ENCODE results near the gene CDK5. TPM values are rescaled to one million over a fixed set of nuclear protein-coding genes. Genes with fewer than 3 reads are reported as not detected.

CDK5 gene
- total RNA-seq, 1 experiment from 2014 or later, result 19.8 TPM

DNA sequence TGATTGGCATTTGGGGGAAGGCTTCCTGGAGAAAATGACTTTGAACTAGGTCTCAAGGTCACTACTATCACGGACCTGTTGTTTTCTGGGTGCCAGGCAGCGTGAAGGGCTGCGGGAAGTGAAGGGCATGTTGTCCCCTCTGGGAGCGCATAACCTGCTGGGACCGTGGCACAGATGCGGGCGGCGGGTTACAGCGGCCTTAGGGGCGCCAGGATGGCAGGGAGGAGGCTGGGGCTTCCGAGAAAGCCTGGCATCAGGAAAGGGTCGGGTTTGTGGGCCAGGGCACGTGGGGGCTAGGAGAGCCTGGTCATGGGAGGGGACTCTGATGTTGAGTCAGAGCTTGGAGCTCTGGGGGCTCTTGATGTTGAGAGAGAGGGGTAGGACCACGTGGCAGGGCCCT, 7.8 kb upstream of the CDK5 start:
- ChIA-PET POLR2A (no interaction called here), RAD21 (ENCODE audit: low non-redundant PET in 1 of 2, low total read pairs in 2 of 2, uncharacterized antibody in 2 of 2, unreplicated experiment in 2 of 2) (no interaction called here), CTCF (no interaction called here)
- DNase-seq (ENCODE audit: low read depth, low spot score) (no peak), ATAC-seq (no peak)
- intact Hi-C loops (cut with micrococcal nuclease), result no loop called here
- TF ChIP-seq, protein P1, sequence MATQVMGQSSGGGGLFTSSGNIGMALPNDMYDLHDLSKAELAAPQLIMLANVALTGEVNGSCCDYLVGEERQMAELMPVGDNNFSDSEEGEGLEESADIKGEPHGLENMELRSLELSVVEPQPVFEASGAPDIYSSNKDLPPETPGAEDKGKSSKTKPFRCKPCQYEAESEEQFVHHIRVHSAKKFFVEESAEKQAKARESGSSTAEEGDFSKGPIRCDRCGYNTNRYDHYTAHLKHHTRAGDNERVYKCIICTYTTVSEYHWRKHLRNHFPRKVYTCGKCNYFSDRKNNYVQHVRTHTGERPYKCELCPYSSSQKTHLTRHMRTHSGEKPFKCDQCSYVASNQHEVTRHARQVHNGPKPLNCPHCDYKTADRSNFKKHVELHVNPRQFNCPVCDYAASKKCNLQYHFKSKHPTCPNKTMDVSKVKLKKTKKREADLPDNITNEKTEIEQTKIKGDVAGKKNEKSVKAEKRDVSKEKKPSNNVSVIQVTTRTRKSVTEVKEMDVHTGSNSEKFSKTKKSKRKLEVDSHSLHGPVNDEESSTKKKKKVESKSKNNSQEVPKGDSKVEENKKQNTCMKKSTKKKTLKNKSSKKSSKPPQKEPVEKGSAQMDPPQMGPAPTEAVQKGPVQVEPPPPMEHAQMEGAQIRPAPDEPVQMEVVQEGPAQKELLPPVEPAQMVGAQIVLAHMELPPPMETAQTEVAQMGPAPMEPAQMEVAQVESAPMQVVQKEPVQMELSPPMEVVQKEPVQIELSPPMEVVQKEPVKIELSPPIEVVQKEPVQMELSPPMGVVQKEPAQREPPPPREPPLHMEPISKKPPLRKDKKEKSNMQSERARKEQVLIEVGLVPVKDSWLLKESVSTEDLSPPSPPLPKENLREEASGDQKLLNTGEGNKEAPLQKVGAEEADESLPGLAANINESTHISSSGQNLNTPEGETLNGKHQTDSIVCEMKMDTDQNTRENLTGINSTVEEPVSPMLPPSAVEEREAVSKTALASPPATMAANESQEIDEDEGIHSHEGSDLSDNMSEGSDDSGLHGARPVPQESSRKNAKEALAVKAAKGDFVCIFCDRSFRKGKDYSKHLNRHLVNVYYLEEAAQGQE (IDR thresholded peaks at IDR 0.05; ENCODE audit: low read depth), result no peak
- TF ChIP-seq EZH2 (IDR thresholded peaks at IDR 0.05) (no peak), POLR2AphosphoS5 (IDR thresholded peaks at IDR 0.05; ENCODE audit: low read depth, low read length) (no peak), RAD21 (IDR thresholded peaks at IDR 0.05; ENCODE audit: low read depth) (no peak), FOSL1 (IDR thresholded peaks at IDR 0.05; ENCODE audit: low read depth) (no peak), CBX3 (IDR thresholded peaks at IDR 0.05; ENCODE audit: low read depth) (no peak), TCF7L2 (IDR thresholded peaks at IDR 0.05; ENCODE audit: borderline replicate concordance, extremely low read depth, insufficient read depth, insufficient read length) (no peak), CEBPB (IDR thresholded peaks at IDR 0.05; ENCODE audit: low read depth) (no peak), ELF1 (IDR thresholded peaks at IDR 0.05; ENCODE audit: borderline replicate concordance, low read depth) (no peak)
- TF ChIP-seq, protein P2, sequence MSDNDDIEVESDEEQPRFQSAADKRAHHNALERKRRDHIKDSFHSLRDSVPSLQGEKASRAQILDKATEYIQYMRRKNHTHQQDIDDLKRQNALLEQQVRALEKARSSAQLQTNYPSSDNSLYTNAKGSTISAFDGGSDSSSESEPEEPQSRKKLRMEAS (IDR thresholded peaks at IDR 0.05), result no peak
- TF ChIP-seq, protein P3, sequence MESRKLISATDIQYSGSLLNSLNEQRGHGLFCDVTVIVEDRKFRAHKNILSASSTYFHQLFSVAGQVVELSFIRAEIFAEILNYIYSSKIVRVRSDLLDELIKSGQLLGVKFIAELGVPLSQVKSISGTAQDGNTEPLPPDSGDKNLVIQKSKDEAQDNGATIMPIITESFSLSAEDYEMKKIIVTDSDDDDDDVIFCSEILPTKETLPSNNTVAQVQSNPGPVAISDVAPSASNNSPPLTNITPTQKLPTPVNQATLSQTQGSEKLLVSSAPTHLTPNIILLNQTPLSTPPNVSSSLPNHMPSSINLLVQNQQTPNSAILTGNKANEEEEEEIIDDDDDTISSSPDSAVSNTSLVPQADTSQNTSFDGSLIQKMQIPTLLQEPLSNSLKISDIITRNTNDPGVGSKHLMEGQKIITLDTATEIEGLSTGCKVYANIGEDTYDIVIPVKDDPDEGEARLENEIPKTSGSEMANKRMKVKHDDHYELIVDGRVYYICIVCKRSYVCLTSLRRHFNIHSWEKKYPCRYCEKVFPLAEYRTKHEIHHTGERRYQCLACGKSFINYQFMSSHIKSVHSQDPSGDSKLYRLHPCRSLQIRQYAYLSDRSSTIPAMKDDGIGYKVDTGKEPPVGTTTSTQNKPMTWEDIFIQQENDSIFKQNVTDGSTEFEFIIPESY (IDR thresholded peaks at IDR 0.05; ENCODE audit: extremely low read depth, insufficient replicate concordance, low read length), result no peak
- TF ChIP-seq, protein P4, sequence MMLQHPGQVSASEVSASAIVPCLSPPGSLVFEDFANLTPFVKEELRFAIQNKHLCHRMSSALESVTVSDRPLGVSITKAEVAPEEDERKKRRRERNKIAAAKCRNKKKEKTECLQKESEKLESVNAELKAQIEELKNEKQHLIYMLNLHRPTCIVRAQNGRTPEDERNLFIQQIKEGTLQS (IDR thresholded peaks at IDR 0.05), result no peak
- peaks cover 70% of the 10 kb centered on the region for H3K79me2 ChIP-seq (ENCODE audit: insufficient read depth, low read length)
- H3K27me3 ChIP-seq (ENCODE audit: insufficient read depth, low read length), result no peaks in the 10 kb centered on the region
- peaks cover 39 to 45% of the 10 kb centered on the region in 2 experiments for H3K36me3 ChIP-seq (ENCODE audit: control insufficient read depth in 1 of 2, insufficient read depth in 2 of 2, low read length in 2 of 2)
- H2AFZ ChIP-seq (ENCODE audit: low read depth, low read length, poor library complexity, severe bottlenecking), result no peak overlapping the region
- H3K4me2 ChIP-seq (ENCODE audit: low read length), result no peak overlapping the region
- no peaks in the 10 kb centered on the region for H4K20me1 ChIP-seq (ENCODE audit: insufficient read depth)
- no peak overlapping the region for H3K27ac ChIP-seq (ENCODE audit: low read depth, low read length)
- no peak overlapping the region for H3K4me3 ChIP-seq (replicated peaks in 1 of 2; ENCODE audit: low read depth in 1 of 2, low read length in 2 of 2)
- no peak overlapping the region for H3K9ac ChIP-seq (ENCODE audit: low read length)
- no peaks in the 10 kb centered on the region for H3K9me2 ChIP-seq (ENCODE audit: insufficient read depth)
- H3K4me1 ChIP-seq (ENCODE audit: control insufficient read depth in 1 of 2, insufficient read depth in 2 of 2, low read length in 2 of 2), result peaks cover 15 to 30% of the 10 kb centered on the region in 2 experiments
- BruUV-seq (replicated peaks), result no TSS peak
- H3K9me3 ChIP-seq (ENCODE audit: control insufficient read depth in 1 of 2, insufficient read depth in 1 of 2, low read depth in 1 of 2, low read length in 2 of 2), result no peaks in the 10 kb centered on the region

All from HCT116 (cell line).